GM15510 (cell line): ENCODE results near the gene ACKR1.

Experiments
- POLR2A ChIP-seq: IDR thresholded peaks from 3 replicates; pipeline ENCODE4 v1.6.1; 2011; ENCODE audit warnings: borderline replicate concordance; ENCODE audit not compliant: insufficient read length; ENCODE audit errors: extremely low read depth

The ACKR1 gene, protein sequence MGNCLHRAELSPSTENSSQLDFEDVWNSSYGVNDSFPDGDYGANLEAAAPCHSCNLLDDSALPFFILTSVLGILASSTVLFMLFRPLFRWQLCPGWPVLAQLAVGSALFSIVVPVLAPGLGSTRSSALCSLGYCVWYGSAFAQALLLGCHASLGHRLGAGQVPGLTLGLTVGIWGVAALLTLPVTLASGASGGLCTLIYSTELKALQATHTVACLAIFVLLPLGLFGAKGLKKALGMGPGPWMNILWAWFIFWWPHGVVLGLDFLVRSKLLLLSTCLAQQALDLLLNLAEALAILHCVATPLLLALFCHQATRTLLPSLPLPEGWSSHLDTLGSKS

DNA sequence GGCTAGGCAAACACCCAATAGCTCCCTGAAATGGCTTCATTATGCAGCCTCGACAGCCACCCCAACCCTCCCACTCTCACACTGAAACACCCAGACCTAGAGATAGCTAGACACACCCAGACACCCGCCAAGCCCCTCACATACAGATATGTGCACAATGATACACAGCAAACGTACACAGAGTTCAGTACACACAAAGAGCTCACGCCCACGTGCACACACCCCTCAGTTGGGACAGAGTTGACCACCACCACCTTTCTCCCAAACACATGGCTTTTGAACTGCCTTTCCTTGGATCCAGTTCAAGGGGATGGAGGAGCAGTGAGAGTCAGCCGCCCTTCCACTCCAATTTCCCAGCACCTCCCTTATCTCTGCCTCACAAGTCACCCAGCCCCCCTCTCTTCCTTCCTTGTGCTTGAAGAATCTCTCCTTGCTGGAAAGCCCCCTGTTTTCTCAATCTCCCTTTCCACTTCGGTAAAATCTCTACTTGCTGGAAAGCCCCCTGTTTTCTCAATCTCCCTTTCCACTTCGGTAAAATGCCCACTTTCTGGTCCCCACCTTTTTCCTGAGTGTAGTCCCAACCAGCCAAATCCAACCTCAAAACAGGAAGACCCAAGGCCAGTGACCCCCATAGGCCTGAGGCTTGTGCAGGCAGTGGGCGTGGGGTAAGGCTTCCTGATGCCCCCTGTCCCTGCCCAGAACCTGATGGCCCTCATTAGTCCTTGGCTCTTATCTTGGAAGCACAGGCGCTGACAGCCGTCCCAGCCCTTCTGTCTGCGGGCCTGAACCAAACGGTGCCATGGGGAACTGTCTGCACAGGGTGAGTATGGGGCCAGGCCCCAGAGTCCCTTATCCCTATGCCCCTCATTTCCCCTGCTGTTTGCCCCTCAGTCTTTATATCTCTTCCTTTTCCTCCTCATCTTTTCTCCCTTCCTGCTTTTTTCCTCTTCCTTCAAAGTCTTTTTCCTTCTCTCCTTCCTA lies at the start of gene ACKR1:
Gene ACKR1, plus strand, starts transcription at position 715 of the 981 bp plus-strand sequence. Its CDS starts 85 bp downstream, at position 800.
- TF ChIP-seq POLR2A, result no peak

DNA sequence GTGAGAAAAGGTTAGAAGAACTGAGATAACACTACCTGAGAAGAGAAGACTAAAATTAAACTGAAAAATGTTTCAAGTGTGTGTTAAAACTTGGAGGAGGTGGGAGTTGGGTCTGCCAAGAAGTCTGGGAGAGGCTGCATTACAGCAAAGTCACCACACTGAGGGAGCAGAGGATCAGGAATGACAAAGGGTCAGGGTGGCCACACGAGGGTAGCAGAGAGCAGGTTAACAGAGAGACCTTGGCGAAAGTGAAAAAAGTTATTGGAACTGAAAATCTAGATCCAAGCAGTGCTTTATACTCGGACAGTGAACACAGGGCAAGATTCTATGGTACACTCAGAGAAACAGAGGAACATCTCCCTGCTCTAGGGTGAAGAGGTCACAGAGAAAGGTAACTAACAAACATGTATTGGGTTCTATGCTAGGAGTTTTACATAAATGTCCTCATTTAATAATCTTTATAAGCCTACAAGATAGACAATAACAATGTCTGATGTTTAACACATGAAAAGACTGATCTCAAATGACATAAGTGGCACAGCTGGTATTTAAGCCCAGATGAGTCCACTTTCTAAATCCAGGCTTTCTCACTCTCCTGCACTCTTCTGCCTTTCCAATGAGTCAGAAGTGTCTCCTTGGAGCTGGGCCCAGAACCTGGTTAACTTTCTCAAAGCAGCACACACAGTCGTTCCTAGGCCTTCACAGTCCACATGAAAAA lies 43.5 kb upstream of the ACKR1 start:
- no peak for TF ChIP-seq POLR2A

DNA sequence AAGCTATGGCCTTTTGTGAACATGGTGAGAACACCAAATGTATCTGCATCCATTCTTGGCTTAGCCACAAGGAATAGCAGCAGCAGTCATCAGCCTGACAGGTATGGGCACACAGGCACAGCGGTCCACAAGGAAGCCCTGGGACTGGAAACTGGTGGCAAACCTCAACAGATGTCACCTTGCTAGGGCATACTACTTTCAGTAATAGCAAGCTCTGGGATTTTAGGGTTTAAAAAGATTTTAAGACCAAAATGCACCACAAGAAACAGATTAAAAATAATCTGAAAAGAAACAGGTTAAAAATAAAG lies 43.0 kb upstream of the ACKR1 start:
- no peak for TF ChIP-seq POLR2A

DNA sequence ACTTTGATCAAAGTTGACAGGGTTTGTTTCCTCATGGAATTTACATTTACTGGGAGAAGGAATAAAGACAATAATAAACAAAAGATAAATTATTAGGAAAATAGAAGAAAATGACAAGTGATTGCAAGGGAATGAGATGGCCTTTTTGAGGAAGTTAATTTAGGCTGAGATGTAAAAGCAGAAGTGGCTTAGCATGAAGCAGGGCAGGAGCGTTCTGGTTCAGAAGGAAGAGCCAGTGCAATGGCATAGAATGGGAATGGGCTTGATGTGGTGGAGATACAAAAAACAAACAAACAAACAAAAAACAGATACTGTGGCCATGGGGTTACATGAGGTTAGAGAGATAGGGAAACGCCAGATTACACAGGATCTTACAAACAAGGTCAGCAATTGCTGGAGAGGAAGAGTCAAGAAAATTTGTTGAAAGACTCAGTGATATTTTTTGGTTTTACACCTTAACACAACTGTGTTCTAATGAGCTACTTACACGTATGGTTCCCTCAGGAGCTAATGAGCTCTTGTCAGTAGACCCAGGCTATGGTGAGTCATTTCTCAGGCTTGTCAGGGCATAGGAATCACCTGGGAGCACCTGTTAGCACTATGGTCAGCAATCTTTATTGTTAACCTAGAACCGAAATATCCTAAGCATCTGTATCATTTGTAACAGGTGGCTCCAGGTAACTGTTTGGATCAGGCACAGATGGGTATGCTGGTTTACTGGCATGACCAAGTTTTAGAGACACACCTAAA lies 42.0 kb upstream of the ACKR1 start:
- TF ChIP-seq POLR2A, result no peak

DNA sequence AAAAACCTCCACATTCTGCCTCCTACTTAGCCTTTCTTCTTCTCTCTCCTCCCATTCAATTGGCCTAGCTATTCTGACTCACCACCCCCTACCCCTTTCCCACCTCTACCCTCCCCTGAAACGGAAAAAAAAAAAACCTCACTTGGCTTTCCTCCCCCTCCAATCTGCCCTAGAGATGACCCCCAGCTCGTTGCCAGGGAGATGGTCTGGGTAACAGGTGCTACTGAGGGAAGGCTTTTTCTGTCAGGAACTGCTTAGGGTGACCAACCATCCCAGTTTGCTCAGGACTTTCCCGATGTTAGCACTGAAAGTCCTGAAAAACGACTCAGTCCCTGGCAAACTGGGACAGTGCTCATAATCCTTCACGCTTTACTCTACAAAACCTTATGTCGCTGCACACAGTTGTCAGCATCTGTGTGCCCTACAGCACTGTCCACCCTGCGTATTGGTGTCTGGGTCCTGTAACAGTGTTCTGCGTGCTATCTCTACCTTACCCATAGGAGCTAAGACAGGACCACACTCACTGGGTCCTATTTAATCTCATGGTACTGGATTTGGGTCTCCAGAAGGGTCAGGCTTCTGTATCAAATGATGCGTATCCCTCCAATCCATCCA lies 41.0 kb upstream of the ACKR1 start:
- no peak for TF ChIP-seq POLR2A

DNA sequence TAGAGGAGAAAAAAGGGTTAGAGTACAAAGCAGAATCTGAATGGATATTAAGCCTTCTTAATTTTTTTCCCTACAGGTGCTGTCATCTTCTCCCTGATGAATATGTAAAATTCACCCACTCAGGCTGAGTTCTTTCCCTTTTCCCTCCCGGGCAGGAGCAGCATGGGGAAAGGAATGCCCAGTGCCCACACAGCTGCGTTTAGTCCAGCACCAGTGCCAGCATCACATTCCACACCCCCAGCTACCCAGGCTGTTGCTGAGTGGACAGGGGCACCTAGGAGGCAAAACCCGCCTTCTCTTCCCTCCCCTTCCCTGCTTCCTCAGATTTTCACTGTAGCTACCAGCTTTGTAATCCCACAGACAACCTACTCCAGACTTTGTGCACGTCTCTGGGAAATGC lies 36.6 kb upstream of the ACKR1 start:
- no peak for TF ChIP-seq POLR2A

DNA sequence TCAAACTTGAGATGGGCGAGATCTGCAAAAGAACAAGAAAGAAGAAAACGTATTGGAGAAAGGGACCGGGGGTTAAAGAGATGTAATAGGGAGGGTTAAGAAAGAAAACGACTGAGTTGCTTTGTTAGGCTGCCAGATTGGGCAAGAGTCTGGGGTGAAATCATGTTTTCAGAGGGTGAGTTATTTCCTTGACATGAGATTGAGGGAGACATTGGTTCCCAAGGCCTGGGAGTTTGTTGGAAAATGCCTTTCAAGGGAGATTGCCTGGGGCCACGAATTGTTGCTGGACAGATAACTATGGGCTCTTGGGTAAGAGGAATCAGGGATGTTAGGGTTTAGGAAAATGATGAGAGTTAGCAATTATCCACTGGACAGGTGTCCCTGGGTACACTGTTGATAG lies 34.0 kb upstream of the ACKR1 start:
- TF ChIP-seq POLR2A, result no peak

DNA sequence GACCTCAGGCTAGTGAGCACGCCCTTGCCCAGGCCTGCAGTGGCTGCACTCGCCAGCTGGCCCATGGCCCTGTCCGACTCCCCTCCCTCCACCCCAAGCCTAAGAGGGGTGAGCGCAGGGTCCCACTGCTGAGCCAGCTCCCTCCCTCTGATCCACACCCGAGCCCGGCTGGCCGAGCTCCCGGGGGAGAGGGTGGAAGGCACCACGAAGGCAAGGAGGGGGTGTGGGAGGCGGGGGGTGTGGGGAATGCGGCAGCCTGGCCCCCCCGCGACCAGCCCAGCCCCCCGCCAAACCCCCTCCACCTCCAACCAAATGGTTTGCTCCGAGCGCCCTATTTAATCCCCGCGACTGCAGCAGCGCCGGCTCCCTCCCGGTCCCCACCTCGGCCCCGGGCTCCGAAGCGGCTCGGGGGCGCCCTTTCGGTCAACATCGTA lies 33.4 kb upstream of the ACKR1 start, which contains the start of gene CADM3:
Gene CADM3, plus strand, starts transcription at position 362 of the 434 bp plus-strand sequence. CDS start 151 bp downstream, outside the sequence.
- no peak for TF ChIP-seq POLR2A

DNA sequence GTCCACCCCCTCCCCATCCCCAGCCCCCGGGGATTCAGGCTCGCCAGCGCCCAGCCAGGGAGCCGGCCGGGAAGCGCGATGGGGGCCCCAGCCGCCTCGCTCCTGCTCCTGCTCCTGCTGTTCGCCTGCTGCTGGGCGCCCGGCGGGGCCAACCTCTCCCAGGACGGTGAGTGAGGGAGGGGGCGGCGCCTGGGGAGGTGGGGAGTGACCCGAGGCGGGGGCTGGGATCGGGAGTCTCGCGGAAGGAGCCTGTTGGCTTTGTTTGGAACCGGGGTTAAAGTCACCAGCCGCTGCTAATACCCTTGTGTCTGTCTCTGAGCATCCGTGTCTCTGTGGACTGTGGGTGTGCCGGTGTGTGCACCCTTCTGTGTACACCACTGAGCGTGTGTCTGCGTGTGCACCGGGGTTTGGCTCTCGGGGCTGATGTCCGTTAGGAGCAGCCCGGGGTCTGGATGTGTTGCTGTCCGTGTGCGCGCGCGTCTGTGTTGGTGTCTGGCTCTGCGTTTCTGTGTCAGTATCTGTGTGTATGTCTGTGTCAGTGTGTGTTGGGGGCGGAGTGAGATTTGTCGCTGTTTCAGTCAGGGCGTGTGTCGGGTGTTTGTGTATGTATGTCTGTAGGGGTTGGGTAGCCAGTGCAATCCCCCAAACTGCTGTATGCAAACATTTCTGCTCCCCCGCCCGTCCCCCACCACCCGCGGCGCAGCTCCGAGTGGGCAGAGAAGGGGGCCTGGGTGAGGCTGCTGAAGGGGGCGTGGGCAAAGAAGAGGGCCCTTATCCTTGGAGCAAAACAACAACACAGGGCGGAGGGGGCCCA lies 32.8 kb upstream of the ACKR1 start:
- no peak for TF ChIP-seq POLR2A

DNA sequence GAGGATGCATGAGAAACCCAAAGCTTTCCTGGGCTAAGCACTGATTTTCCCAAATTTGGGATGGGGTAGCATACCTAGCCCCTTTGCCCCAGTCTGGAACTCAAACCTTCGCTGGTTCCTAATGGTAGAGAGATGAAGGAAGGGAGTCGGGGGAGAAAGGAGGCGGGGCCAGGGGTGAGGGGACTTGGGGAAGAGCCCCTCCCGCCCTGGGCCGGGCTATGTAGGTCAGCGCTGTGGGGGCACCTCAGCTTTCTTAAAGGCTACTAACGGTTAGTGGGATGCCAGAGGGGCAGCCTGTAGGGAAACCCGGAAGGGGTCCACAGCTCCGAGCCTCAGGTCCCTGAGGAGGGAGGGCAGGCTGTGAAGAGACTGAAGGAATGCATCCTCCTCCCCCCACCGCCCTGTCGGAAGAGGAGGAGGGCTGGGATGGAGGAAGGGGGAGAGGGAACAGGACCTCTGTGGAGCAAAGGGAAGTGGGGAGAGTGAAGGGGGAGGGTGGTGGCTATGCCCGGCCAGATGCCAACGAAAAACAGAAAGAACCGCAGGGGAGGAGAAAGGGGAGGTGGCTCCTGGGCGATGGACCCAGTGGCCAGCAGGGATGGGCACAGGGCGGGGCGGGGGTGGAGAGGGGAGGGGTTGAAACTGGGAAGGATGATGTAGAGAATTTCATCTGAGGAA lies 31.9 kb upstream of the ACKR1 start:
- no peak for TF ChIP-seq POLR2A

DNA sequence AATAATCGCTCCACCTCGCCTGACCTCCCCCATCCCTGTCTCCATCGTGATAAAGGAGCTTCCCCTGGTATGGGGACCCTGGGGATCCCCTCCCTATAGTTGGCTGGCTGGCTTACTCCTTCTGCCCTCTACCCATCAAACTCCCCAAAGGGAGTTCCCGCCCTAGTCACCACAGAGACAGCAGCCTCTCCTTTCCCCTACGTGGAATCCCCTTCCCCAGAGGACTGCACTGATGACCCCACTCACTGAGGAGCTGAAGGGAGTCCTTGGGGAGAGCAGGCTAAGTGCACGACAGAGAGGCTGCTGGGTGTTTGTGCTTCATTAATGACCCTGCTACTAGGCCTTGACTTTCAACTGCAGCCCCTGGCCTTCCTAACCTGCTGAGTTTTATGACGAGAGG lies 31.4 kb upstream of the ACKR1 start:
- no peak for TF ChIP-seq POLR2A

DNA sequence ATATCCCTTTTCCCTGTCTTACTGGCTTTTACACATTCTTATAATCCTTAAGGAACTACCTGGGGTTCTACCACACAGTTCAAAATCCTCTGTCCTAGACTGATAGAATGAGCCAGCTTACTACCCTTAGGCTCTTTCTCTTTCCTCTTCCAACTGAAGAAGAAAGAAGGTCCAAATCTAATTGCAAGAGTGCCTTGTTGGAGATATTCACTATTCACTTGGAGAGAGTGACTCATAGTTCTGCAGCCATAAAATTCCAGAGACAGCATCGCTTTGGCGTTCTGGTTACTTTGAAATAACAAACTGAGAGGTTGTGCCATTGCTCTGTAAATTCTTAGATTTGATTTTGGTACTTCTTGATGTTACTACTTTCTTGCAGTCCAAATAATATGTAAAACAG lies 29.1 kb upstream of the ACKR1 start:
- TF ChIP-seq POLR2A, result no peak
